Ovary (tissue), 9 donors: ENCODE results near the gene STPG1. TPM values are rescaled to one million over a fixed set of nuclear protein-coding genes. Genes with fewer than 3 reads are reported as not detected.

Source experiments
- DNase-seq, 5 donors: peaks; one replicate each; pipeline ENCODE4 v3.0.0-alpha.2; 2019 to 2020
- H3K27ac ChIP-seq, 2 donors: fragments of 200-600 bp; one replicate each; pipeline versions ENCODE4 v1.5.1 to v1.8.0; 2019 to 2022
- H3K27me3 ChIP-seq: fragments of 200-600 bp; one replicate; pipeline ENCODE4 v1.8.0; 2022
- H3K36me3 ChIP-seq: fragments of 200-600 bp; sonication (generic); one replicate; pipeline ENCODE4 v1.5.1; 2019
- H3K4me1 ChIP-seq: one replicate; pipeline ENCODE4 v1.8.1; 2013; ENCODE audit warnings: mild to moderate bottlenecking, moderate library complexity; ENCODE audit not compliant: insufficient read depth
- H3K4me3 ChIP-seq: fragments of 200-600 bp; sonication (generic); one replicate; pipeline ENCODE4 v1.5.1; 2017
- H3K9me3 ChIP-seq, 2 donors: fragments of 200-600 bp in 1 of 2; sonication (generic) in 1 of 2; one replicate each; pipeline versions ENCODE4 v1.5.1 to v1.8.1; 2013 to 2019; ENCODE audit warnings: mild to moderate bottlenecking in 1 of 2, moderate library complexity in 1 of 2
- CTCF ChIP-seq, 3 donors: fragments of 450-650 bp in 2 of 3; fragments of 200-600 bp in 1 of 3; IDR thresholded peaks; one replicate each; pipeline versions ENCODE4 v1.5.1 to v1.8.0; 2016 to 2022; ENCODE audit warnings: antibody characterized with exemption in 3 of 3, mild to moderate bottlenecking in 1 of 3
- EP300 ChIP-seq: sonication (generic); formaldehyde crosslinking; IDR thresholded peaks from one replicate; pipeline ENCODE4 v1.6.1; 2017; ENCODE audit warnings: antibody characterized with exemption
- POLR2A ChIP-seq: fragments of 450-650 bp; IDR thresholded peaks from one replicate; pipeline ENCODE4 v1.6.1; 2017; ENCODE audit warnings: antibody characterized with exemption, mild to moderate bottlenecking, moderate library complexity
- WGBS, 3 donors: extraction: QIAGEN DNeasy Blood & Tissue Kit in 1 of 3; methylation state at CpG; one replicate each; pipeline versions ENCODE4 v1.1.5 to v1.1.7; 2013 to 2017; 5-methylcytosine and 5-hydroxymethylcytosine counted together
- intact Hi-C, 4 donors: fragments of 100-400 bp; cut with DNase I; formaldehyde crosslinking; loops; one replicate each; pipeline versions ENCODE4 v1.11.0 to v1.15.1; 2022 to 2023
- polyA plus RNA-seq, 2 donors: library from polyadenylated mRNA; stranded (reverse); fragments of 200-250 nt in 1 of 2; fragments of 350-450 nt in 1 of 2; fragmentation: Illumina TruSeq in 1 of 2; extraction: RNeasy Lipid Tissue Mini Kit (QIAGEN cat#74804) in 1 of 2; gene quantifications; one replicate each; pipeline ENCODE4 v1.2.3, GENCODE V29; 2013 to 2014
- total RNA-seq, 7 donors: library from RNA; depleted of rRNA in 2 of 7; stranded (reverse); fragments of >200 nt in 2 of 7; fragmentation: NEBNext Ultra II Directional in 3 of 7; extraction: Animal tissue kit (Norgen Biotek cat#: 25700) in 3 of 7; gene quantifications; one replicate each; pipeline versions ENCODE4 v1.1.0 to v1.2.4, GENCODE V29; 2016 to 2023
- donor health status: DM: no; HTN: no; CAD: no; lungs with moderate emphysema.
- donor health status: DM: no; HTN: no; CAD: no.
- donor health status: Bipolar disorder and iron deficiency.
- donor health status: DM: yes; HTN: yes; CAD: no.
- donor health status: DM: no; HTN: no; CAD: no.
- donor health status: DM: yes; HTN: yes; CAD: no.

Gene STPG1
- total and polyA plus RNA-seq, 9 donors, result 4.5 to 12.6 (median 7.3) TPM

GRCh38 chr1:24338447-24338846 is 75.1 kb downstream of the STPG1 start:
- Histone ChIP-seq H3K4me1 (no peaks in the 10 kb centered on the region), H3K36me3 (no peaks in the 10 kb centered on the region), H3K27me3 (no peaks in the 10 kb centered on the region), H3K9me3 (no peaks in the 10 kb centered on the region), H3K4me3 (no peak overlapping the region), H3K27ac (no peak overlapping the region)
- 78 to 94% (median 84%) methylated on average over 5 of the region's 5 CpGs for WGBS, 3 donors
- intact Hi-C loops, result no loop called here
- no peak for DNase-seq
- TF ChIP-seq CTCF (IDR thresholded peaks at IDR 0.05) (no peak), POLR2A (no peak), EP300 (no peak)

GRCh38 chr1:24337455-24337854 is 76.1 kb downstream of the STPG1 start:
- TF ChIP-seq POLR2A (no peak), CTCF (IDR thresholded peaks at IDR 0.05) (no peak), EP300 (no peak)
- DNase-seq, result no peak
- no peak overlapping the region for H3K27ac ChIP-seq
- H3K4me1 ChIP-seq, result no peaks in the 10 kb centered on the region
- WGBS, 3 donors, result 92 to 98% (median 95%) methylated on average over 4 of the region's 4 CpGs
- no peaks in the 10 kb centered on the region for H3K36me3 ChIP-seq
- H3K4me3 ChIP-seq, result no peak overlapping the region
- intact Hi-C loops, result no loop called here
- H3K27me3 ChIP-seq, result no peaks in the 10 kb centered on the region
- no peaks in the 10 kb centered on the region for H3K9me3 ChIP-seq

DNA sequence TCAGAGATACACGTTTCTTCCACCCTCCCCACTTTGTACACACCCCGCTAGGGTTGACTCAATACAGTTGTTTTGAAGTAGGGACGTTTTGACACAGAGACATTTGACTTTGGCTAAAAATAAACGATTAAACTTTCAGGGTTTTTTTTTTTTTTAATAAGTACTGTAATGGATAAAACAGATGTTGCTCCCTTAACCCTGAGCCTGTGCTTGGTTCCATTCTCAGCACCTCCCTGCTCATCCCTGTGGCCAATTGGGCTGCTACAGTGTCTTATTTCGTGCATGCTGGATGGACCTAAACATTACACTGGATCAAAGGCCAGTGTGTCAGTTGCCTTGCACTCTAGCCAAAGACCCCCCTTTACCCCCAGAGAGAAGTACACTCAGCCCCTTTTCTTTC is 77.5 kb downstream of the STPG1 start:
- no peaks in the 10 kb centered on the region for H3K4me1 ChIP-seq
- intact Hi-C loops, result no loop called here
- no peak overlapping the region for H3K4me3 ChIP-seq
- no peak overlapping the region for H3K27ac ChIP-seq
- no peak for TF ChIP-seq POLR2A
- TF ChIP-seq CTCF (IDR thresholded peaks at IDR 0.05), result no peak
- TF ChIP-seq EP300, result no peak
- no peaks in the 10 kb centered on the region for H3K36me3 ChIP-seq
- H3K9me3 ChIP-seq, result no peaks in the 10 kb centered on the region
- no peaks in the 10 kb centered on the region for H3K27me3 ChIP-seq
- 30 to 33% (median 32%) methylated on average over 5 of the region's 5 CpGs for WGBS, 3 donors
- no peak for DNase-seq

DNA sequence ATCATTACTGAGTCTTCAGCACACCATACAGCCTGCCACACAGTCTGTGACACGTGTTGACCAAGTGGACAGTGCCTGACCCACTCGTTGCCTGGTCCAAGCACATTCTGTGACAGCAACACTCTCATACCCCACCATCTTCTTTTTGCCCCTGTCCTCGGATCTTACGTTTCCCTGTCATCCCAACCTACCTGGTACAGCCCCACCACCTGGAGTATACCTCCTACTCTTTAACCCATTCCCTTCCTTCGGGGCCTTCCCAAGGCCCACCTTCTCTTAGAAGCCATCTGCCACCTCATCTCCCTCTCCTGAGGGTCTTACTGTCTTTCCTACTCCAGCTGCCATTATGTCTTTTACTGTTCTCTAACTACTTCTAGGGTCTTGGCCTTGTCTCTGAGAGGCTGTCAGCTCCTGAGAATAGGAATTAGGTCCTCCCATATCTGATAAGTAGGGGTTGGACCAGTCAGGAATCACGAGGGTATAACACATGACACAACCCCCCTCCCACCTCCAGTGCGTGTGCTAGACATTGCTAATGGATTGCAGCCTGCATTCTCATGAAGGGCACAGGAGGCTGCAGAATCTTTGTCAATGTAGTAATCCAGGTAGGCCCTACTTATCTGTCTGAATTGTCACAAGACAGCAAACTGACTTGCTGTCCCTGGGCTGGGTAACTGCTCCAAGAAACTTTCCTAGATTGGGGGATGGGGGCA is 81.5 kb downstream of the STPG1 start:
- no peak for TF ChIP-seq CTCF (IDR thresholded peaks at IDR 0.05)
- no peak for TF ChIP-seq EP300
- TF ChIP-seq POLR2A, result no peak
- intact Hi-C loops, result no loop called here
- no peaks in the 10 kb centered on the region for H3K36me3 ChIP-seq
- WGBS, 3 donors, result 80 to 87% (median 82%) methylated on average over 7 of the region's 7 CpGs
- H3K9me3 ChIP-seq, result no peaks in the 10 kb centered on the region
- no peak overlapping the region for H3K27ac ChIP-seq
- H3K27me3 ChIP-seq, result no peaks in the 10 kb centered on the region
- no peak overlapping the region for H3K4me3 ChIP-seq
- no peaks in the 10 kb centered on the region for H3K4me1 ChIP-seq
- DNase-seq, result no peak
